Measurements from ENCODE around the gene CXCR6.
A peak's percentile ranks its signal among the peaks of the same experiment; 100 is the strongest.

Gene CXCR6

DNA sequence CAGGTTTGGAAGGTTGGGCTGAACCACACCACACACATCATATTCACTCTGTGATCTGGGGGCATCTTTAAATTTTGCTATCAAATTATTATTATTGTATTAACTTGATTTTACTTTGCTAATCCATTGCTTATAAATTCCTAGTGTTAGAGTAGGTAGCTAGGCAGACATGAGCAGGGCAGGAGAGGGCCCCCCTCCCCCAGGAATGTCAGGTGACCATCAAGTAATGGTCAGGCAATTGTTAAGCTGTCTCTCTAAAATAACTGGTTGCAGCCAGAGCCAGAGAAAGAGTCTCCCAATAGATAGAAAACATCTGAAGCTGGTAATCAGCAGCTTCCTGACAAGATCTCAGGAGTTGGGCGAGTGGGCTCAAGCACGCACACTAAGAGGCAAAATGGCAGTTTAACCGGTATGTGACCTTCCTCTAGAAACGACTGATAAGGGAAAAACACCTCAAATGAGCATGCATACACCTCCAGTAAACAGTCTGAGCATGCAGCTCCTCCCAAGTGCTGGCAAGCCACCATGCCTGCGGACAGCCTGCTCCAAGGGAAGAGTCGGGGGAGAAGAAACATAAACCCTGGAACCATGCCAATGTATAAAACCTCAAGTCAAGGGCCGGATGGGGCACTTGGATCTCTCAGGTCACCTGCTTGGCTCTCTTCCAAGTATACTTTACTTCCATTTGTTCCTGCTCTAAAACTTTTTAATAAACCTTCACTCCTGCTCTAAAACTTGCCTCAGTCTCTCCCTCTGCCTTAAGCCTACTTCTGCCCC, 3.1 kb upstream of the CXCR6 start:
- no peak overlapping the region for H3K4me3 ChIP-seq (ENCODE audit: low read depth, low read length)
- TF ChIP-seq, protein P1, sequence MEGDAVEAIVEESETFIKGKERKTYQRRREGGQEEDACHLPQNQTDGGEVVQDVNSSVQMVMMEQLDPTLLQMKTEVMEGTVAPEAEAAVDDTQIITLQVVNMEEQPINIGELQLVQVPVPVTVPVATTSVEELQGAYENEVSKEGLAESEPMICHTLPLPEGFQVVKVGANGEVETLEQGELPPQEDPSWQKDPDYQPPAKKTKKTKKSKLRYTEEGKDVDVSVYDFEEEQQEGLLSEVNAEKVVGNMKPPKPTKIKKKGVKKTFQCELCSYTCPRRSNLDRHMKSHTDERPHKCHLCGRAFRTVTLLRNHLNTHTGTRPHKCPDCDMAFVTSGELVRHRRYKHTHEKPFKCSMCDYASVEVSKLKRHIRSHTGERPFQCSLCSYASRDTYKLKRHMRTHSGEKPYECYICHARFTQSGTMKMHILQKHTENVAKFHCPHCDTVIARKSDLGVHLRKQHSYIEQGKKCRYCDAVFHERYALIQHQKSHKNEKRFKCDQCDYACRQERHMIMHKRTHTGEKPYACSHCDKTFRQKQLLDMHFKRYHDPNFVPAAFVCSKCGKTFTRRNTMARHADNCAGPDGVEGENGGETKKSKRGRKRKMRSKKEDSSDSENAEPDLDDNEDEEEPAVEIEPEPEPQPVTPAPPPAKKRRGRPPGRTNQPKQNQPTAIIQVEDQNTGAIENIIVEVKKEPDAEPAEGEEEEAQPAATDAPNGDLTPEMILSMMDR (IDR thresholded peaks at IDR 0.05; ENCODE audit: borderline replicate concordance, insufficient read depth, low read depth, low read length), result no peak

DNA sequence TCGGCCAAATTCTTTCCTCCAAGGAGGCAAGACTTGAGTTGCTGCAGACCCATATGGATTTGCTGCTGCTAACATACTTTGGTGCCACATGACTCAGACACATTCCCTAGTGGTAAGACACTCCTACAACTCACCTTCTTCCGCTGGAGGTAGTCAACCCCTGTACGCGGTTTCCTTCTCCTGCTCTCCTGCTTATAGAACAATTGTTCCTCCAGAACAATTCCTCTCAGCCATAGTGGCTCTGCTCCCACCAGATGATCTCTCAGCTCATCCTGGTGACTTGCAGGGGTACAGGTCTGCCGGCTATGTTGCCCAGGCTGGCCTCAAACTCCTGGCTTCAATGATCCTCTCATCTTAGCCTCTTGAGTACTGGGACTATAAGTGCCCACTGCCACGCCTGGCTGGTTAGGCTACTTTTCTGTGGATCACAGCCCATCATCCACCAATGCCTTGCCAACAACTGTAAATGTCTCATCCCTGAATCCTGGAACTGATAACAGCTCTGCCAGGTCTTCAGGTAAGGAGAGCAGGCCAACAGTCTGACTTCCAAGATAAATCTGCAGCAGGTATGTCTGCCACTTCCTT, 2.4 kb upstream of the CXCR6 start:
- TF ChIP-seq, protein P1 (IDR thresholded peaks at IDR 0.05; ENCODE audit: borderline replicate concordance, insufficient read depth, low read depth, low read length), result no peak
- H3K4me3 ChIP-seq (ENCODE audit: low read depth, low read length), result no peak overlapping the region

DNA sequence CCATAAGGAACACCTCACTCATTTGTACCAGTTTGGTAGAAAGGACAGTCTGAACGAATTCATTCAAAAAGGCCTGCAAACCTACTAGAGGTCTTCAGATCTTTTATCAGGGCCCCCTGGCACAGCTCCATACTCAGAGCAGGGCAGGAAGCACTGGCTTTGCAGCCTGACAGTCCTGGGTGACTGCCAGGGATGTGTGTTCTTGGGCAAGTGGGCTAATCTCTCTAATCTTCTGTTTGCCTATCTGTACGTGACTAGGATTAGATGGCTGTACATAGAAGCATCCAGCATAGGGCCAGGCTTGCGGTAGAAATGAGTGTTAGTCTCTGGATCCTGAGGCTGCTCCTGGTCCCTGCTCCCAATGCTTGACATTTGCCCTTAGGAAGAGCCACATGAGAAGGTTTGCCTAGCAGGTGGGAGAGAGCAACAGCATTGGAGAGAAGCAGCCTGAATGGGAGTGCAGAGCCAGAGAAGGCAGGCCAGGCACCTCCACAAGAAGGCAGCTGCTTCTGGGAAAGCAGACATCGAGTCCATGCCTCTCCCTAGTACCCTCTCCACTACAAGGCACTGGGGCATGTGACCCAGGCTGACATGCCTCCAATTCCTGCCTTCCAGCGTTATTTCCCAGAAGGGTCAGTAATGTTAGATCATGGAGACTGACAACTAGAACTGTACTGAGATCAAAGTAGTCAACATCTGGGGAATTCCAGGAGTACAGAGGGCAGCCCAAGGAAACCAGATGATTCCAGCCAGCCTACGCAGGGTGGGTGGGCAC, 1.0 kb upstream of the CXCR6 start:
- TF ChIP-seq, protein P1 (IDR thresholded peaks at IDR 0.05; ENCODE audit: borderline replicate concordance, insufficient read depth, low read depth, low read length), result no peak
- H3K4me3 ChIP-seq (ENCODE audit: low read depth, low read length), result no peak overlapping the region

DNA sequence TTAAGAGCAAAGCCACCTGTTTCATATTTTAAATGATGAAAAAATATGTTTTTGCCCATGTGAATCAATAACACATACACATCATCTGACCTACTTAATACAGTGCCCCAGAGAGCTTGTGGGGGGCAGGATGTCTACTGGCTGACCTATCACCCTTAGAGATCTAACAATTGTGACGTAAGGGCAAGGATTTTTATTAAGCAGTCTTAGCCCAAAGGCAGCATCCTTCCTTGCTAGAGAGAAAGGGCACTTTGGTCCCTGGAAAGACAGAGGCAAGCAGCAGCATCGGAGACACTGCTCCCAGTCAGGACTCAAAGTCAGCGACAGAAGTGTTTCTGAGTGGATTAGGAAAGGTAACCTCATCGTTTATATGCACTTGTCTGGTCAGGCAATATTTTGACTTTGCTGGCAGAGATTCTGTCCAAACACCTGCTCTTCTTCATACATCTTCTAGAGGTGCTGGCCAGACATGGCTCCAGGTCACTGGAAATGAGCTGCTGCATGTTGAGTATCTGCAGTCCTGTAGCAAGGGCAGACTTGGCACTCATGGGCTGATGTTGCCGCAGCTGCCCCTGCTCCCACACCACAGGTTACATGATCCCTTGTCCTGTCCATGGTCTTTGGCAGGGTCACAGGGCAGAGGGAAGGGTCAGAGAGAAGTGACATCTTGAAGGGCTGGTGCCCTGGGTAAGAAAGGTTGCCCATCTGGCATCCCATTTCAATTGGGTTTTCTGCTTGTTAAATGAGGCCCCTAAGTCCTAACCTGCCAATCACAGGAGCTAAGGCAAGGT, 1.8 kb downstream of the CXCR6 start:
- TF ChIP-seq, protein P1 (IDR thresholded peaks at IDR 0.05; ENCODE audit: borderline replicate concordance, insufficient read depth, low read depth, low read length), result no peak
- no peak overlapping the region for H3K4me3 ChIP-seq (ENCODE audit: low read depth, low read length)

DNA sequence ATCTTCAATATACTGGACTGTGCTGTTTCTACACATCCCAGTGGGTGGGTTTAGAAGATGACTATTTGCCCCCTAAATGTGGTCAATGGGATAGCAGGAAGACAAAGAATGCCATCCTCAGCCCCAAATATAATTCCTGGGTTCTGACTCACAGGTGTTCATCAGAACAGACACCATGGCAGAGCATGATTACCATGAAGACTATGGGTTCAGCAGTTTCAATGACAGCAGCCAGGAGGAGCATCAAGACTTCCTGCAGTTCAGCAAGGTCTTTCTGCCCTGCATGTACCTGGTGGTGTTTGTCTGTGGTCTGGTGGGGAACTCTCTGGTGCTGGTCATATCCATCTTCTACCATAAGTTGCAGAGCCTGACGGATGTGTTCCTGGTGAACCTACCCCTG, 3.0 kb downstream of the CXCR6 start:
- TF ChIP-seq, protein P1 (IDR thresholded peaks at IDR 0.05; ENCODE audit: borderline replicate concordance, insufficient read depth, low read depth, low read length), result 0 out of 2 replicates have a peak, but pooled peaks have one; percentile 5

DNA sequence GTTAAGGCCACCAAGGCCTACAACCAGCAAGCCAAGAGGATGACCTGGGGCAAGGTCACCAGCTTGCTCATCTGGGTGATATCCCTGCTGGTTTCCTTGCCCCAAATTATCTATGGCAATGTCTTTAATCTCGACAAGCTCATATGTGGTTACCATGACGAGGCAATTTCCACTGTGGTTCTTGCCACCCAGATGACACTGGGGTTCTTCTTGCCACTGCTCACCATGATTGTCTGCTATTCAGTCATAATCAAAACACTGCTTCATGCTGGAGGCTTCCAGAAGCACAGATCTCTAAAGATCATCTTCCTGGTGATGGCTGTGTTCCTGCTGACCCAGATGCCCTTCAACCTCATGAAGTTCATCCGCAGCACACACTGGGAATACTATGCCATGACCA, 3.6 kb downstream of the CXCR6 start:
- H3K4me3 ChIP-seq (ENCODE audit: low read depth, low read length), result no peak overlapping the region
- TF ChIP-seq, protein P1 (IDR thresholded peaks at IDR 0.05; ENCODE audit: borderline replicate concordance, insufficient read depth, low read depth, low read length), result no peak

More for the DNA sequence above, 3.0 kb downstream of the CXCR6 start:
- no peak overlapping the region for H3K4me3 ChIP-seq (ENCODE audit: low read depth, low read length)

All from GM12875 (cell line).